ENCODE results near the gene CEBPB. TPM values are rescaled to one million over a fixed set of nuclear protein-coding genes. Genes with fewer than 3 reads are reported as not detected.

The CEBPB gene
- total RNA-seq, 1 donor from 2014 or later: 264 TPM

GRCh38 chr20:50214226-50215024 is 23.8 kb downstream of the CEBPB start:
- intact Hi-C loops (cut with DNase I): no loop called here
- H3K4me3 ChIP-seq: no peak overlapping the region
- H3K27ac ChIP-seq: no peak overlapping the region
- no peaks in the 10 kb centered on the region for H3K9me3 ChIP-seq
- TF ChIP-seq POLR2AphosphoS5 (IDR thresholded peaks at IDR 0.05; ENCODE audit: insufficient read depth in 1 of 2, low read depth in 1 of 2): no peak
- TF ChIP-seq CTCF (IDR thresholded peaks at IDR 0.05): no peak
- no peak for TF ChIP-seq POLR2A (IDR thresholded peaks at IDR 0.05)
- no peaks in the 10 kb centered on the region for H3K36me3 ChIP-seq
- H3K4me1 ChIP-seq: peaks cover 6% of the 10 kb centered on the region
- no peaks in the 10 kb centered on the region for H3K27me3 ChIP-seq
- no peak for DNase-seq (ENCODE audit: extremely low spot score in 2 of 2)

GRCh38 chr20:50215101-50215690 is 24.6 kb downstream of the CEBPB start:
- no peak for DNase-seq (ENCODE audit: extremely low spot score in 2 of 2)
- TF ChIP-seq POLR2A (IDR thresholded peaks at IDR 0.05) (no peak), POLR2AphosphoS5 (IDR thresholded peaks at IDR 0.05; ENCODE audit: insufficient read depth in 1 of 2, low read depth in 1 of 2) (no peak), CTCF (IDR thresholded peaks at IDR 0.05) (no peak)
- intact Hi-C loops (cut with DNase I): no loop called here
- peaks cover 6% of the 10 kb centered on the region for H3K4me1 ChIP-seq
- H3K27ac ChIP-seq: no peak overlapping the region
- no peak overlapping the region for H3K4me3 ChIP-seq
- no peaks in the 10 kb centered on the region for H3K27me3 ChIP-seq
- no peaks in the 10 kb centered on the region for H3K9me3 ChIP-seq
- no peaks in the 10 kb centered on the region for H3K36me3 ChIP-seq

GRCh38 chr20:50215926-50216325 is 25.3 kb downstream of the CEBPB start:
- no peaks in the 10 kb centered on the region for H3K36me3 ChIP-seq
- intact Hi-C loops (cut with DNase I): no loop called here
- peaks cover 6% of the 10 kb centered on the region for H3K4me1 ChIP-seq
- no peak overlapping the region for H3K27ac ChIP-seq
- TF ChIP-seq POLR2A (IDR thresholded peaks at IDR 0.05): no peak
- no peak for TF ChIP-seq POLR2AphosphoS5 (IDR thresholded peaks at IDR 0.05; ENCODE audit: insufficient read depth in 1 of 2, low read depth in 1 of 2)
- TF ChIP-seq CTCF (IDR thresholded peaks at IDR 0.05): no peak
- H3K4me3 ChIP-seq: no peak overlapping the region
- no peaks in the 10 kb centered on the region for H3K9me3 ChIP-seq
- DNase-seq (ENCODE audit: extremely low spot score in 2 of 2): no peak
- no peaks in the 10 kb centered on the region for H3K27me3 ChIP-seq

GRCh38 chr20:50216543-50217206 is 26.0 kb downstream of the CEBPB start:
- intact Hi-C loops (cut with DNase I): no loop called here

More at GRCh38 chr20:50216543-50217206, 26.0 kb downstream of the CEBPB start:
- no peak for DNase-seq (ENCODE audit: extremely low spot score in 2 of 2)
- H3K4me1 ChIP-seq: peaks cover 6% of the 10 kb centered on the region
- TF ChIP-seq CTCF (IDR thresholded peaks at IDR 0.05): no peak
- TF ChIP-seq POLR2AphosphoS5 (IDR thresholded peaks at IDR 0.05; ENCODE audit: insufficient read depth in 1 of 2, low read depth in 1 of 2): no peak
- no peak for TF ChIP-seq POLR2A (IDR thresholded peaks at IDR 0.05)
- no peak overlapping the region for H3K4me3 ChIP-seq
- H3K9me3 ChIP-seq: no peaks in the 10 kb centered on the region
- no peak overlapping the region for H3K27ac ChIP-seq
- no peaks in the 10 kb centered on the region for H3K36me3 ChIP-seq
- H3K27me3 ChIP-seq: no peaks in the 10 kb centered on the region

Measured in vagina (tissue), 2 donors.